CD4-positive, alpha-beta T cell treated with Interleukin-10 for 1 hour (primary cell): Measurements from ENCODE around the gene ATG4D.

Source experiments
- DNase-seq: peaks from one replicate; pipeline ENCODE4 v3.0.0-alpha.2; 2020

ATG4D gene

GRCh38 chr19:10543420-10544241 lies at the start of gene ATG4D:
Gene ATG4D, plus strand, starts transcription at chr19:10543904. Its CDS starts 187 bp downstream, at chr19:10544091.
- DNase-seq, result peak; percentile 87

GRCh38 chr19:10497371-10497770 lies 46.3 kb upstream of the ATG4D start:
- no peak for DNase-seq

- DNase-seq, result no peak
Observed at GRCh38 chr19:10499550-10500246, 44.0 kb upstream of the ATG4D start.

GRCh38 chr19:10500247-10500592 lies 43.5 kb upstream of the ATG4D start:
- no peak for DNase-seq

- DNase-seq, result peak; percentile 43
Observed at GRCh38 chr19:10501971-10502523, 41.7 kb upstream of the ATG4D start.

- DNase-seq, result peak; percentile 91
Observed at GRCh38 chr19:10502524-10503001, 41.1 kb upstream of the ATG4D start.

GRCh38 chr19:10503002-10503789 lies 40.5 kb upstream of the ATG4D start, which contains the start of gene KEAP1:
Gene KEAP1, minus strand, starts transcription at chr19:10503356. Its CDS starts 3,323 bp downstream, at chr19:10500033.
- DNase-seq, result peak; percentile 29

- DNase-seq, result peak; percentile 86
Observed at GRCh38 chr19:10505583-10506229, 38.0 kb upstream of the ATG4D start.

- DNase-seq, result no peak
Observed at GRCh38 chr19:10508036-10508435, 35.7 kb upstream of the ATG4D start.

- DNase-seq, result peak; percentile 21
Observed at GRCh38 chr19:10508707-10509106, 35.0 kb upstream of the ATG4D start.

- peak; percentile 70 for DNase-seq
Observed at GRCh38 chr19:10510301-10510802, 33.4 kb upstream of the ATG4D start.

GRCh38 chr19:10513223-10513622 lies 30.5 kb upstream of the ATG4D start:
- DNase-seq, result no peak

- peak; percentile 49 for DNase-seq
Observed at GRCh38 chr19:10514211-10515145, 29.2 kb upstream of the ATG4D start.

- peak; percentile 65 for DNase-seq
Observed at GRCh38 chr19:10516064-10516385, 27.7 kb upstream of the ATG4D start.

GRCh38 chr19:10516671-10517286 lies 26.9 kb upstream of the ATG4D start:
- DNase-seq, result peak; percentile 21

- peak; percentile 34 for DNase-seq
Observed at GRCh38 chr19:10517361-10517759, 26.3 kb upstream of the ATG4D start, which contains the start of gene S1PR5. Gene S1PR5, minus strand, starts transcription at chr19:10517447. Its CDS starts 2,436 bp downstream, at chr19:10515011.

- DNase-seq, result peak; percentile 32
Observed at GRCh38 chr19:10517760-10518443, 25.8 kb upstream of the ATG4D start.

GRCh38 chr19:10518444-10519361 lies 25.0 kb upstream of the ATG4D start:
- DNase-seq, result peak; percentile 47

GRCh38 chr19:10519421-10519820 lies 24.3 kb upstream of the ATG4D start:
- DNase-seq, result no peak
